GM23338 (cell line): ENCODE measurements around the gene KDM1A. TPM values are rescaled to one million over a fixed set of nuclear protein-coding genes. Genes with fewer than 3 reads are reported as not detected.

Experiments used
- ATAC-seq: fragments of 200-7000 bp; cut with Tn5 transposase; 3 replicates; pipeline ENCODE4 v1.9.1; 2020
- DNase-seq: peaks from one replicate; pipeline ENCODE4 v3.0.0-alpha.2; 2015; ENCODE audit warnings: low spot score
- H2AFZ ChIP-seq: fragments of 200-600 bp; sonication (generic); 2 replicates; pipeline ENCODE4 v1.8.0; 2016; ENCODE audit warnings: antibody characterized with exemption, mild to moderate bottlenecking, moderate library complexity
- H3F3A ChIP-seq: fragments of 200-600 bp; sonication (generic); replicated peaks from 2 replicates; pipeline ENCODE4 v1.8.0; 2017; ENCODE audit warnings: antibody characterized with exemption, mixed run types, low read depth
- H3K27ac ChIP-seq: fragments of 200-600 bp; sonication (generic); 2 replicates; pipeline ENCODE4 v1.6.1; 2016; ENCODE audit warnings: low read depth
- H3K27me3 ChIP-seq: fragments of 200-600 bp; sonication (generic); 2 replicates; pipeline ENCODE4 v1.8.0; 2016; ENCODE audit warnings: mild to moderate bottlenecking, mixed run types, moderate library complexity; ENCODE audit not compliant: insufficient read depth
- H3K36me3 ChIP-seq: fragments of 200-600 bp; sonication (generic); 2 replicates; pipeline ENCODE4 v1.8.0; 2016; ENCODE audit warnings: mild to moderate bottlenecking; ENCODE audit not compliant: insufficient read depth
- H3K4me1 ChIP-seq: fragments of 200-600 bp; sonication (generic); 2 replicates; pipeline ENCODE4 v1.8.0; 2016; ENCODE audit warnings: mild to moderate bottlenecking, moderate library complexity; ENCODE audit not compliant: insufficient read depth
- H3K4me2 ChIP-seq: fragments of 200-600 bp; sonication (generic); 2 replicates; pipeline ENCODE4 v1.7.1; 2017; ENCODE audit warnings: mixed run types
- H3K4me3 ChIP-seq: fragments of 200-600 bp; sonication (generic); 2 replicates; pipeline ENCODE4 v1.6.1; 2016; ENCODE audit warnings: mixed run types
- H3K79me2 ChIP-seq: fragments of 200-600 bp; sonication (generic); replicated peaks from 2 replicates; pipeline ENCODE4 v1.8.0; 2017; ENCODE audit warnings: mild to moderate bottlenecking; ENCODE audit not compliant: insufficient read depth
- H3K9me2 ChIP-seq: fragments of 200-600 bp; sonication (generic); 2 replicates; pipeline ENCODE4 v1.8.0; 2017; ENCODE audit not compliant: insufficient read depth
- H4K20me1 ChIP-seq: fragments of 200-600 bp; sonication (generic); replicated peaks from 2 replicates; pipeline ENCODE4 v1.8.0; 2017; ENCODE audit warnings: mild to moderate bottlenecking; ENCODE audit not compliant: insufficient read depth
- H3K27ac Mint-ChIP-seq: 2 replicates; pipeline ENCODE4 v1.8.0; 2020; ENCODE audit warnings: inconsistent platforms, mild to moderate bottlenecking, moderate library complexity, mixed read lengths
- H3K27me3 Mint-ChIP-seq: 3 replicates; pipeline ENCODE4 v1.8.0; 2022; ENCODE audit warnings: low read depth, mild to moderate bottlenecking, moderate library complexity, mixed read lengths, inconsistent platforms; ENCODE audit not compliant: insufficient read depth, poor library complexity
- H3K36me3 Mint-ChIP-seq: 3 replicates; pipeline ENCODE4 v1.8.0; 2021; ENCODE audit warnings: low read depth, mild to moderate bottlenecking, inconsistent platforms, moderate library complexity, mixed read lengths
- H3K4me1 Mint-ChIP-seq: 3 replicates; pipeline ENCODE4 v1.8.0; 2020; ENCODE audit warnings: mild to moderate bottlenecking, inconsistent platforms, mixed read lengths
- H3K4me3 Mint-ChIP-seq: 3 replicates; pipeline ENCODE4 v1.8.0; 2021; ENCODE audit warnings: moderate library complexity, mild to moderate bottlenecking, inconsistent platforms, mixed read lengths
- H3K9me3 Mint-ChIP-seq: 3 replicates; pipeline ENCODE4 v1.8.0; 2020; ENCODE audit warnings: moderate library complexity, mild to moderate bottlenecking, inconsistent platforms, mixed read lengths
- CREB1 ChIP-seq: fragments of 250-450 bp; sonication (Bioruptor Pico); IDR thresholded peaks from 2 replicates; pipeline ENCODE4 v1.5.0; 2020; ENCODE audit warnings: low read depth, mild to moderate bottlenecking, moderate library complexity
- EZH2 ChIP-seq: fragments of 200-600 bp; sonication (generic); IDR thresholded peaks from one replicate; pipeline ENCODE4 v1.8.0; 2017; ENCODE audit warnings: antibody characterized with exemption, mild to moderate bottlenecking, low read depth; ENCODE audit not compliant: unreplicated experiment
- EZH2phosphoT487 ChIP-seq: fragments of 200-600 bp; sonication (generic); IDR thresholded peaks from one replicate; pipeline ENCODE4 v1.8.1; 2018; ENCODE audit warnings: antibody characterized with exemption; ENCODE audit not compliant: unreplicated experiment
- JUNB ChIP-seq: IDR thresholded peaks from one replicate; pipeline ENCODE4 v1.6.1; 2016; ENCODE audit warnings: antibody characterized with exemption; ENCODE audit not compliant: unreplicated experiment
- POLR2AphosphoS5 ChIP-seq: IDR thresholded peaks from 2 replicates; pipeline ENCODE4 v1.6.1; 2016; ENCODE audit warnings: antibody characterized with exemption, low read depth
- STAT1 ChIP-seq: IDR thresholded peaks from one replicate; pipeline ENCODE4 v1.6.1; 2016; ENCODE audit warnings: antibody characterized with exemption; ENCODE audit not compliant: unreplicated experiment
- ZNF114 ChIP-seq: fragments of 250-450 bp; sonication (Bioruptor Pico); IDR thresholded peaks from 2 replicates; pipeline ENCODE4 v1.5.0; 2020; ENCODE audit warnings: mild to moderate bottlenecking, moderate library complexity
- ZNF331 ChIP-seq: fragments of 250-450 bp; sonication (Bioruptor Pico); IDR thresholded peaks from 2 replicates; pipeline ENCODE4 v1.5.0; 2020; ENCODE audit warnings: low read depth, mild to moderate bottlenecking, moderate library complexity
- polyA plus RNA-seq: library from polyadenylated mRNA; unstranded; fragments of >200 nt; fragmentation: Nextera tagmentation; extraction: Ambion mirVana; gene quantifications from 2 replicates; pipeline ENCODE4 v1.2.1, GENCODE V29; 2016
- total RNA-seq: library from RNA; depleted of rRNA; stranded (reverse); fragments of >200 nt; shearing (Covaris generic); gene quantifications from 2 replicates; pipeline ENCODE4 v1.2.3, GENCODE V29; 2014
- TF ChIP-seq, protein P1 (sequence below), 2 experiments: fragments of 200-600 bp in 1 of 2; sonication (generic) in 1 of 2; conservative IDR thresholded peaks; 2 replicates each; pipeline versions ENCODE4 v1.5.1 to v1.6.1; 2016 to 2017; ENCODE audit warnings: antibody characterized with exemption in 2 of 2, low read depth in 2 of 2, mild to moderate bottlenecking in 2 of 2, moderate library complexity in 1 of 2
- TF ChIP-seq, protein P2 (sequence below): fragments of 250-450 bp; sonication (Bioruptor Pico); IDR thresholded peaks from 2 replicates; pipeline ENCODE4 v1.5.0; 2020; ENCODE audit warnings: mild to moderate bottlenecking, moderate library complexity
- TF ChIP-seq, protein P3 (sequence below): IDR thresholded peaks from 2 replicates; pipeline ENCODE4 v1.6.1; 2016; ENCODE audit warnings: antibody characterized with exemption
- TF ChIP-seq, protein P4 (sequence below): IDR thresholded peaks from one replicate; pipeline ENCODE4 v1.6.1; 2018; ENCODE audit warnings: antibody characterized with exemption; ENCODE audit not compliant: unreplicated experiment

Gene KDM1A
- total and polyA plus RNA-seq, 2 experiments from 2014 or later: 86.4 to 252 TPM

DNA sequence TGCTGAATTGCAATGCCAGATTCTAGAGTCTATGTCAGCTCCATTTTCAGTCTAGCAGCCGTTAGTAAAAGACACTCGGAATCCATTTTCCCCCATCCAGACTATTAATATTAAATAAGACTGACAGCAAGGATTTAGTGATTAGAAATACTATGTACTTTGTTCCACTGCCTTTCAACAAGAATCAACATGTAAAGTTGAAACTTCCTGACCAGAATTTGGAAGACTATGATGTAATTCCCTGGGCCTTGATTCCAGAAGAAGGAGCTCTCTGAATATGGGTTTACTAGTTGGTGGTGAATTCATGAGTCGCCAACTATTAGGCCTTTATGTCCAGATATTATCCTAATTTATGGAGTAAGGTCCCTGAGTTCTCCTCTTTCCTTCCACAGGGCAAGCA, 24.8 kb downstream of the KDM1A start (continued):
- TF ChIP-seq, protein P1, sequence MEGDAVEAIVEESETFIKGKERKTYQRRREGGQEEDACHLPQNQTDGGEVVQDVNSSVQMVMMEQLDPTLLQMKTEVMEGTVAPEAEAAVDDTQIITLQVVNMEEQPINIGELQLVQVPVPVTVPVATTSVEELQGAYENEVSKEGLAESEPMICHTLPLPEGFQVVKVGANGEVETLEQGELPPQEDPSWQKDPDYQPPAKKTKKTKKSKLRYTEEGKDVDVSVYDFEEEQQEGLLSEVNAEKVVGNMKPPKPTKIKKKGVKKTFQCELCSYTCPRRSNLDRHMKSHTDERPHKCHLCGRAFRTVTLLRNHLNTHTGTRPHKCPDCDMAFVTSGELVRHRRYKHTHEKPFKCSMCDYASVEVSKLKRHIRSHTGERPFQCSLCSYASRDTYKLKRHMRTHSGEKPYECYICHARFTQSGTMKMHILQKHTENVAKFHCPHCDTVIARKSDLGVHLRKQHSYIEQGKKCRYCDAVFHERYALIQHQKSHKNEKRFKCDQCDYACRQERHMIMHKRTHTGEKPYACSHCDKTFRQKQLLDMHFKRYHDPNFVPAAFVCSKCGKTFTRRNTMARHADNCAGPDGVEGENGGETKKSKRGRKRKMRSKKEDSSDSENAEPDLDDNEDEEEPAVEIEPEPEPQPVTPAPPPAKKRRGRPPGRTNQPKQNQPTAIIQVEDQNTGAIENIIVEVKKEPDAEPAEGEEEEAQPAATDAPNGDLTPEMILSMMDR (conservative IDR thresholded peaks at IDR 0.05; ENCODE audit: low read depth in 2 of 2): no peak

DNA sequence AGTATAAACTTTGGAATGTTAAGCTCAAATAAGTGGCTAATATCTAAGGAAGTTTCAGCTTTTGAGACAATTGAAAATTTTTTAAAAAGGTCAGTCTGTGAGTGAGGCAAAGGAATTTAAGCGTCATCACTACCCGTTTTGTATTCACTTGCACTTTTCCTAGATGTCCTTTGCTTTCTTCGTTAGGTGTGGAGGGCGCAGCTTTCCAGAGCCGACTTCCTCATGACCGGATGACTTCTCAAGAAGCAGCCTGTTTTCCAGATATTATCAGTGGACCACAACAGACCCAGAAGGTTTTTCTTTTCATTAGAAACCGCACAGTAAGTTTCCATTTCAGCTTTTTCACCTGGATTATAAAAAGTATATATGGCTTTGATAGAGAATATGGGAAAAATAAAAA, 30.9 kb downstream of the KDM1A start:
- Histone ChIP-seq H2AFZ (no peak overlapping the region), H4K20me1 (peaks cover 44% of the 10 kb centered on the region), H3F3A (no peaks in the 10 kb centered on the region), H3K4me3 (no peak overlapping the region), H3K27me3 (no peaks in the 10 kb centered on the region), H3K9me2 (no peaks in the 10 kb centered on the region), H3K27ac (no peak overlapping the region), H3K4me1 (peaks cover 21% of the 10 kb centered on the region), H3K36me3 (peaks cover 21% of the 10 kb centered on the region; the same call in 1 of the 2 replicates), H3K4me2 (no peak overlapping the region), H3K79me2 (peaks cover 90% of the 10 kb centered on the region)
- DNase-seq (no peak), ATAC-seq (no peak)
- Mint-ChIP-seq H3K4me1 (peaks cover 26% of the 10 kb centered on the region), H3K4me3 (no peak overlapping the region), H3K36me3 (peaks cover 39% of the 10 kb centered on the region), H3K27ac (no peak overlapping the region), H3K27me3 (peaks cover 1% of the 10 kb centered on the region), H3K9me3 (no peaks in the 10 kb centered on the region)
- TF ChIP-seq, protein P2, sequence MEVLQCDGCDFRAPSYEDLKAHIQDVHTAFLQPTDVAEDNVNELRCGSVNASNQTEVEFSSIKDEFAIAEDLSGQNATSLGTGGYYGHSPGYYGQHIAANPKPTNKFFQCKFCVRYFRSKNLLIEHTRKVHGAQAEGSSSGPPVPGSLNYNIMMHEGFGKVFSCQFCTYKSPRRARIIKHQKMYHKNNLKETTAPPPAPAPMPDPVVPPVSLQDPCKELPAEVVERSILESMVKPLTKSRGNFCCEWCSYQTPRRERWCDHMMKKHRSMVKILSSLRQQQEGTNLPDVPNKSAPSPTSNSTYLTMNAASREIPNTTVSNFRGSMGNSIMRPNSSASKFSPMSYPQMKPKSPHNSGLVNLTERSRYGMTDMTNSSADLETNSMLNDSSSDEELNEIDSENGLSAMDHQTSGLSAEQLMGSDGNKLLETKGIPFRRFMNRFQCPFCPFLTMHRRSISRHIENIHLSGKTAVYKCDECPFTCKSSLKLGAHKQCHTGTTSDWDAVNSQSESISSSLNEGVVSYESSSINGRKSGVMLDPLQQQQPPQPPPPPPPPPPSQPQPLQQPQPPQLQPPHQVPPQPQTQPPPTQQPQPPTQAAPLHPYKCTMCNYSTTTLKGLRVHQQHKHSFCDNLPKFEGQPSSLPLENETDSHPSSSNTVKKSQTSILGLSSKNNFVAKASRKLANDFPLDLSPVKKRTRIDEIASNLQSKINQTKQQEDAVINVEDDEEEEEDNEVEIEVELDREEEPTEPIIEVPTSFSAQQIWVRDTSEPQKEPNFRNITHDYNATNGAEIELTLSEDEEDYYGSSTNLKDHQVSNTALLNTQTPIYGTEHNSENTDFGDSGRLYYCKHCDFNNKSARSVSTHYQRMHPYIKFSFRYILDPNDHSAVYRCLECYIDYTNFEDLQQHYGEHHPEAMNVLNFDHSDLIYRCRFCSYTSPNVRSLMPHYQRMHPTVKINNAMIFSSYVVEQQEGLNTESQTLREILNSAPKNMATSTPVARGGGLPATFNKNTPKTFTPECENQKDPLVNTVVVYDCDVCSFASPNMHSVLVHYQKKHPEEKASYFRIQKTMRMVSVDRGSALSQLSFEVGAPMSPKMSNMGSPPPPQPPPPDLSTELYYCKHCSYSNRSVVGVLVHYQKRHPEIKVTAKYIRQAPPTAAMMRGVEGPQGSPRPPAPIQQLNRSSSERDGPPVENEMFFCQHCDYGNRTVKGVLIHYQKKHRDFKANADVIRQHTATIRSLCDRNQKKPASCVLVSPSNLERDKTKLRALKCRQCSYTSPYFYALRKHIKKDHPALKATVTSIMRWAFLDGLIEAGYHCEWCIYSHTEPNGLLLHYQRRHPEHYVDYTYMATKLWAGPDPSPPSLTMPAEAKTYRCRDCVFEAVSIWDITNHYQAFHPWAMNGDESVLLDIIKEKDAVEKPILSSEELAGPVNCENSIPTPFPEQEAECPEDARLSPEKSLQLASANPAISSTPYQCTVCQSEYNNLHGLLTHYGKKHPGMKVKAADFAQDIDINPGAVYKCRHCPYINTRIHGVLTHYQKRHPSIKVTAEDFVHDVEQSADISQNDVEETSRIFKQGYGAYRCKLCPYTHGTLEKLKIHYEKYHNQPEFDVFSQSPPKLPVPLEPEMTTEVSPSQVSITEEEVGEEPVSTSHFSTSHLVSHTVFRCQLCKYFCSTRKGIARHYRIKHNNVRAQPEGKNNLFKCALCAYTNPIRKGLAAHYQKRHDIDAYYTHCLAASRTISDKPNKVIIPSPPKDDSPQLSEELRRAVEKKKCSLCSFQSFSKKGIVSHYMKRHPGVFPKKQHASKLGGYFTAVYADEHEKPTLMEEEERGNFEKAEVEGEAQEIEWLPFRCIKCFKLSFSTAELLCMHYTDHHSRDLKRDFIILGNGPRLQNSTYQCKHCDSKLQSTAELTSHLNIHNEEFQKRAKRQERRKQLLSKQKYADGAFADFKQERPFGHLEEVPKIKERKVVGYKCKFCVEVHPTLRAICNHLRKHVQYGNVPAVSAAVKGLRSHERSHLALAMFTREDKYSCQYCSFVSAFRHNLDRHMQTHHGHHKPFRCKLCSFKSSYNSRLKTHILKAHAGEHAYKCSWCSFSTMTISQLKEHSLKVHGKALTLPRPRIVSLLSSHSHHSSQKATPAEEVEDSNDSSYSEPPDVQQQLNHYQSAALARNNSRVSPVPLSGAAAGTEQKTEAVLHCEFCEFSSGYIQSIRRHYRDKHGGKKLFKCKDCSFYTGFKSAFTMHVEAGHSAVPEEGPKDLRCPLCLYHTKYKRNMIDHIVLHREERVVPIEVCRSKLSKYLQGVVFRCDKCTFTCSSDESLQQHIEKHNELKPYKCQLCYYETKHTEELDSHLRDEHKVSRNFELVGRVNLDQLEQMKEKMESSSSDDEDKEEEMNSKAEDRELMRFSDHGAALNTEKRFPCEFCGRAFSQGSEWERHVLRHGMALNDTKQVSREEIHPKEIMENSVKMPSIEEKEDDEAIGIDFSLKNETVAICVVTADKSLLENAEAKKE (CRISPR knock-in tag): no peak
- TF ChIP-seq STAT1 (no peak), CREB1 (CRISPR knock-in tag) (no peak), EZH2 (no peak), POLR2AphosphoS5 (no peak), JUNB (no peak), ZNF331 (CRISPR knock-in tag) (no peak), EZH2phosphoT487 (no peak), ZNF114 (CRISPR knock-in tag) (no peak)
- TF ChIP-seq, protein P3, sequence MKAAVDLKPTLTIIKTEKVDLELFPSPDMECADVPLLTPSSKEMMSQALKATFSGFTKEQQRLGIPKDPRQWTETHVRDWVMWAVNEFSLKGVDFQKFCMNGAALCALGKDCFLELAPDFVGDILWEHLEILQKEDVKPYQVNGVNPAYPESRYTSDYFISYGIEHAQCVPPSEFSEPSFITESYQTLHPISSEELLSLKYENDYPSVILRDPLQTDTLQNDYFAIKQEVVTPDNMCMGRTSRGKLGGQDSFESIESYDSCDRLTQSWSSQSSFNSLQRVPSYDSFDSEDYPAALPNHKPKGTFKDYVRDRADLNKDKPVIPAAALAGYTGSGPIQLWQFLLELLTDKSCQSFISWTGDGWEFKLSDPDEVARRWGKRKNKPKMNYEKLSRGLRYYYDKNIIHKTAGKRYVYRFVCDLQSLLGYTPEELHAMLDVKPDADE: no peak
- TF ChIP-seq, protein P4, sequence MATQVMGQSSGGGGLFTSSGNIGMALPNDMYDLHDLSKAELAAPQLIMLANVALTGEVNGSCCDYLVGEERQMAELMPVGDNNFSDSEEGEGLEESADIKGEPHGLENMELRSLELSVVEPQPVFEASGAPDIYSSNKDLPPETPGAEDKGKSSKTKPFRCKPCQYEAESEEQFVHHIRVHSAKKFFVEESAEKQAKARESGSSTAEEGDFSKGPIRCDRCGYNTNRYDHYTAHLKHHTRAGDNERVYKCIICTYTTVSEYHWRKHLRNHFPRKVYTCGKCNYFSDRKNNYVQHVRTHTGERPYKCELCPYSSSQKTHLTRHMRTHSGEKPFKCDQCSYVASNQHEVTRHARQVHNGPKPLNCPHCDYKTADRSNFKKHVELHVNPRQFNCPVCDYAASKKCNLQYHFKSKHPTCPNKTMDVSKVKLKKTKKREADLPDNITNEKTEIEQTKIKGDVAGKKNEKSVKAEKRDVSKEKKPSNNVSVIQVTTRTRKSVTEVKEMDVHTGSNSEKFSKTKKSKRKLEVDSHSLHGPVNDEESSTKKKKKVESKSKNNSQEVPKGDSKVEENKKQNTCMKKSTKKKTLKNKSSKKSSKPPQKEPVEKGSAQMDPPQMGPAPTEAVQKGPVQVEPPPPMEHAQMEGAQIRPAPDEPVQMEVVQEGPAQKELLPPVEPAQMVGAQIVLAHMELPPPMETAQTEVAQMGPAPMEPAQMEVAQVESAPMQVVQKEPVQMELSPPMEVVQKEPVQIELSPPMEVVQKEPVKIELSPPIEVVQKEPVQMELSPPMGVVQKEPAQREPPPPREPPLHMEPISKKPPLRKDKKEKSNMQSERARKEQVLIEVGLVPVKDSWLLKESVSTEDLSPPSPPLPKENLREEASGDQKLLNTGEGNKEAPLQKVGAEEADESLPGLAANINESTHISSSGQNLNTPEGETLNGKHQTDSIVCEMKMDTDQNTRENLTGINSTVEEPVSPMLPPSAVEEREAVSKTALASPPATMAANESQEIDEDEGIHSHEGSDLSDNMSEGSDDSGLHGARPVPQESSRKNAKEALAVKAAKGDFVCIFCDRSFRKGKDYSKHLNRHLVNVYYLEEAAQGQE: no peak
